Upper lobe of left lung (tissue), 4 donors: ENCODE results near the gene PRSS21.

Experiments used
- CTCF ChIP-seq, 6 experiments: fragments of 450-650 bp in 4 of 6; fragments of 200-600 bp in 2 of 6; sonication (generic) in 2 of 6; IDR thresholded peaks; one replicate each; pipeline ENCODE4 v1.5.1; 2016 to 2019; ENCODE audit warnings: antibody characterized with exemption in 6 of 6
- EP300 ChIP-seq, 4 donors: sonication (generic); formaldehyde crosslinking; IDR thresholded peaks; one replicate each; pipeline ENCODE4 v1.5.1; 2017; ENCODE audit warnings: antibody characterized with exemption in 4 of 4, control low read depth in 2 of 4
- POLR2A ChIP-seq, 4 donors: fragments of 450-650 bp; IDR thresholded peaks; one replicate each; pipeline ENCODE4 v1.5.1; 2016 to 2017; ENCODE audit warnings: antibody characterized with exemption in 4 of 4, mild to moderate bottlenecking in 2 of 4

GRCh38 chr16:2824626-2825025 is 7.6 kb downstream of the PRSS21 start:
- TF ChIP-seq CTCF (IDR thresholded peaks at IDR 0.05), result no peak
- no peak for TF ChIP-seq EP300 (IDR thresholded peaks at IDR 0.05)
- no peak for TF ChIP-seq POLR2A (IDR thresholded peaks at IDR 0.05)
